BE2C (cell line): ENCODE measurements around the gene PRIMPOL.
"Not testable (repeated sequence)": the region's sequence is repeated elsewhere in the genome, so short reads cannot be mapped to it uniquely, and the experiment has no call there.

Experiments
- DNase-seq: peaks from one replicate; pipeline ENCODE4 v3.0.0-alpha.2; 2020
- H3K27me3 ChIP-seq: fragments of 250-450 bp; sonication (Bioruptor Pico); 2 replicates; pipeline ENCODE4 v1.5.1; 2020; ENCODE audit warnings: mild to moderate bottlenecking
- H3K36me3 ChIP-seq: fragments of 250-450 bp; sonication (Bioruptor Pico); 2 replicates; pipeline ENCODE4 v1.5.1; 2020; ENCODE audit warnings: mild to moderate bottlenecking
- H3K4me1 ChIP-seq: fragments of 250-450 bp; sonication (Bioruptor Pico); 2 replicates; pipeline ENCODE4 v1.5.1; 2020
- H3K4me3 ChIP-seq: 2 replicates; pipeline ENCODE4 v1.5.1; 2011; ENCODE audit warnings: low read depth, low read length
- H3K9me3 ChIP-seq: fragments of 250-450 bp; sonication (Bioruptor Pico); 2 replicates; pipeline ENCODE4 v1.5.1; 2020
- CTCF ChIP-seq: IDR thresholded peaks from 2 replicates; pipeline ENCODE4 v1.5.1; 2012; ENCODE audit warnings: mild to moderate bottlenecking, low read depth, low read length

The PRIMPOL gene

GRCh38 chr4:184616633-184617551 lies 32.6 kb upstream of the PRIMPOL start:
- DNase-seq: no peak
- Histone ChIP-seq H3K36me3 (no peaks in the 10 kb centered on the region), H3K4me1 (peaks cover 5% of the 10 kb centered on the region; the same call in 1 of the 2 replicates), H3K27me3 (no peaks in the 10 kb centered on the region), H3K9me3 (no peaks in the 10 kb centered on the region; the same call in 1 of the 2 replicates), H3K4me3 (no peak overlapping the region)
- no peak for TF ChIP-seq CTCF

GRCh38 chr4:184617600-184618196 lies 31.8 kb upstream of the PRIMPOL start:
- Histone ChIP-seq H3K36me3 (no peaks in the 10 kb centered on the region), H3K27me3 (no peaks in the 10 kb centered on the region), H3K4me3 (no peak overlapping the region), H3K9me3 (no peaks in the 10 kb centered on the region; the same call in 1 of the 2 replicates), H3K4me1 (peaks cover 5% of the 10 kb centered on the region; the same call in 1 of the 2 replicates)
- peak; percentile 16 for DNase-seq
- TF ChIP-seq CTCF: no peak

- no peak for DNase-seq
- H3K27me3 ChIP-seq: no peaks in the 10 kb centered on the region
- H3K4me3 ChIP-seq: no peak overlapping the region
- no peaks in the 10 kb centered on the region for H3K9me3 ChIP-seq
- no peak for TF ChIP-seq CTCF
- no peaks in the 10 kb centered on the region for H3K36me3 ChIP-seq
- H3K4me1 ChIP-seq: no peaks in the 10 kb centered on the region
Observed at GRCh38 chr4:184620212-184620867, 29.2 kb upstream of the PRIMPOL start.

- no peak overlapping the region for H3K4me3 ChIP-seq
Observed at GRCh38 chr4:184621518-184621917, 28.0 kb upstream of the PRIMPOL start.

GRCh38 chr4:184624504-184624903 lies 25.0 kb upstream of the PRIMPOL start:
- peaks cover 23% of the 10 kb centered on the region for H3K36me3 ChIP-seq
- not testable (repeated sequence) for H3K4me1 ChIP-seq, DNase-seq, H3K27me3 ChIP-seq, H3K4me3 ChIP-seq, H3K9me3 ChIP-seq

More at GRCh38 chr4:184621518-184621917, 28.0 kb upstream of the PRIMPOL start:
- H3K27me3 ChIP-seq: no peaks in the 10 kb centered on the region
- no peaks in the 10 kb centered on the region for H3K36me3 ChIP-seq
- H3K4me1 ChIP-seq: no peaks in the 10 kb centered on the region
- no peak for DNase-seq
- no peaks in the 10 kb centered on the region for H3K9me3 ChIP-seq
- TF ChIP-seq CTCF: no peak

GRCh38 chr4:184624972-184625554 lies 24.5 kb upstream of the PRIMPOL start:
- TF ChIP-seq CTCF: no peak
- H3K4me3 ChIP-seq: no peak overlapping the region
- H3K36me3 ChIP-seq: peaks cover 28% of the 10 kb centered on the region
- no peak for DNase-seq
- H3K27me3 ChIP-seq: no peaks in the 10 kb centered on the region
- H3K9me3 ChIP-seq: no peaks in the 10 kb centered on the region
- no peaks in the 10 kb centered on the region for H3K4me1 ChIP-seq

- H3K27me3 ChIP-seq, H3K4me3 ChIP-seq, H3K4me1 ChIP-seq, DNase-seq, H3K9me3 ChIP-seq: not testable (repeated sequence)
- H3K36me3 ChIP-seq: peaks cover 37% of the 10 kb centered on the region
Observed at GRCh38 chr4:184625783-184626596, 23.5 kb upstream of the PRIMPOL start.
